MCF 10A (cell line): ENCODE data around the gene KIAA1328. TPM values are rescaled to one million over a fixed set of nuclear protein-coding genes. Genes with fewer than 3 reads are reported as not detected.

ENCODE experiments used
- BruUV-seq: library from RNA; stranded (reverse); fragments of 400-500 nt; replicated peaks from 2 replicates; lab custom pipeline; 2021; lab: Mats Ljungman, UMichigan
- CTCF ChIA-PET: fragments of 300-600 bp; sonication (Branson Sonifier 250); formaldehyde crosslinking; extraction: SDS; loops from one replicate; lab custom pipeline; 2021; ENCODE audit warnings: antibody characterized with exemption, inconsistent platforms; lab: Yijun Ruan, JAX
- POLR2A ChIA-PET: fragments of 300-600, 350-650 bp; sonication (Branson Sonifier 250); formaldehyde crosslinking; extraction: SDS; loops from one replicate; lab custom pipeline; 2020; ENCODE audit warnings: antibody characterized with exemption, inconsistent platforms; lab: Yijun Ruan, JAX
- DNase-seq: peaks from one replicate; pipeline ENCODE4 v3.0.0-alpha.2; 2018; ENCODE audit not compliant: unreplicated experiment
- H3K27ac Mint-ChIP-seq: one replicate; pipeline ENCODE4 v1.8.0; 2022; ENCODE audit warnings: mild to moderate bottlenecking, low read depth, mixed read lengths; ENCODE audit not compliant: unreplicated experiment
- H3K27me3 Mint-ChIP-seq: one replicate; pipeline ENCODE4 v1.8.0; 2022; ENCODE audit warnings: mixed read lengths; ENCODE audit not compliant: insufficient read depth, unreplicated experiment
- H3K36me3 Mint-ChIP-seq: one replicate; pipeline ENCODE4 v1.8.0; 2022; ENCODE audit warnings: mild to moderate bottlenecking, moderate library complexity, mixed read lengths; ENCODE audit not compliant: insufficient read depth, unreplicated experiment
- H3K4me1 Mint-ChIP-seq: one replicate; pipeline ENCODE4 v1.8.0; 2022; ENCODE audit warnings: mixed read lengths; ENCODE audit not compliant: insufficient read depth, unreplicated experiment
- H3K4me3 Mint-ChIP-seq: one replicate; pipeline ENCODE4 v1.8.0; 2022; ENCODE audit warnings: mild to moderate bottlenecking, moderate library complexity, mixed read lengths; ENCODE audit not compliant: unreplicated experiment
- H3K9me3 Mint-ChIP-seq: one replicate; pipeline ENCODE4 v1.8.0; 2022; ENCODE audit warnings: mixed read lengths; ENCODE audit not compliant: unreplicated experiment
- intact Hi-C: fragments of 100-400 bp; cut with micrococcal nuclease; formaldehyde crosslinking; loops from 2 replicates; pipeline ENCODE4 v1.14.1; 2022
- total RNA-seq: library from RNA; stranded (reverse); gene quantifications from 2 replicates; pipeline ENCODE4 v1.2.3, GENCODE V29; 2022
- TF ChIP-seq, protein P1 (sequence below): fragments of 200-600 bp; IDR thresholded peaks from one replicate; pipeline ENCODE4 v1.8.0; 2022; ENCODE audit warnings: antibody characterized with exemption, mild to moderate bottlenecking; ENCODE audit not compliant: unreplicated experiment

KIAA1328 gene
- total RNA-seq, 1 experiment from 2014 or later, result 4.1 TPM

- Mint-ChIP-seq H3K36me3 (no peaks in the 10 kb centered on the region), H3K4me3 (no peak overlapping the region), H3K27me3 (no peaks in the 10 kb centered on the region), H3K4me1 (no peaks in the 10 kb centered on the region), H3K9me3 (no peaks in the 10 kb centered on the region), H3K27ac (no peak overlapping the region)
- POLR2A ChIA-PET, result no interaction called here
- no TSS peak for BruUV-seq
- DNase-seq, result peak; percentile 57
- intact Hi-C loops, result no loop called here
- TF ChIP-seq, protein P1, sequence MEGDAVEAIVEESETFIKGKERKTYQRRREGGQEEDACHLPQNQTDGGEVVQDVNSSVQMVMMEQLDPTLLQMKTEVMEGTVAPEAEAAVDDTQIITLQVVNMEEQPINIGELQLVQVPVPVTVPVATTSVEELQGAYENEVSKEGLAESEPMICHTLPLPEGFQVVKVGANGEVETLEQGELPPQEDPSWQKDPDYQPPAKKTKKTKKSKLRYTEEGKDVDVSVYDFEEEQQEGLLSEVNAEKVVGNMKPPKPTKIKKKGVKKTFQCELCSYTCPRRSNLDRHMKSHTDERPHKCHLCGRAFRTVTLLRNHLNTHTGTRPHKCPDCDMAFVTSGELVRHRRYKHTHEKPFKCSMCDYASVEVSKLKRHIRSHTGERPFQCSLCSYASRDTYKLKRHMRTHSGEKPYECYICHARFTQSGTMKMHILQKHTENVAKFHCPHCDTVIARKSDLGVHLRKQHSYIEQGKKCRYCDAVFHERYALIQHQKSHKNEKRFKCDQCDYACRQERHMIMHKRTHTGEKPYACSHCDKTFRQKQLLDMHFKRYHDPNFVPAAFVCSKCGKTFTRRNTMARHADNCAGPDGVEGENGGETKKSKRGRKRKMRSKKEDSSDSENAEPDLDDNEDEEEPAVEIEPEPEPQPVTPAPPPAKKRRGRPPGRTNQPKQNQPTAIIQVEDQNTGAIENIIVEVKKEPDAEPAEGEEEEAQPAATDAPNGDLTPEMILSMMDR, result no peak
- CTCF ChIA-PET, result no interaction called here
Observed at GRCh38 chr18:37270038-37270665, 441.2 kb downstream of the KIAA1328 start.

DNA sequence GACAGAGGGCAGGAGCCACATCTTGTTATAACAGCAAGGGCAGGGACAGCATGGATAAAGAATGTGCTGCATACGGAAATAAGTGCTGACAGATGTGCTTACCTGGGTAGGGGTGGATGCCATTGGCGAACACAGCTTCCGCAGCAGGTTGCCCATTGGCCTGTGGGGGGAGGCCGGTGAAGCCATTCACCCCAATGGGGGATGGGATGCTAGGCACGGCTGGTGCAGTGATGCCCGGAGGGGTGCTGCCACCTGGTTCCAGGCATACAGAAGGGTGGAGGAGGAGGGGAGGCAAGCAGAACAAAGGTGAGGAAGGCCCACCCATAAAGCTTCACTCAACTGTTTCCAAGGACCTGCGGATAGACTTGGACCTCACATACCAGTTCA, 441.7 kb downstream of the KIAA1328 start:
- CTCF ChIA-PET, result no interaction called here
- no peak overlapping the region for H3K4me3 Mint-ChIP-seq
- BruUV-seq, result no TSS peak
- H3K9me3 Mint-ChIP-seq, result no peaks in the 10 kb centered on the region
- intact Hi-C loops, result no loop called here
- DNase-seq, result no peak
- no peaks in the 10 kb centered on the region for H3K36me3 Mint-ChIP-seq
- no peak overlapping the region for H3K27ac Mint-ChIP-seq
- no peaks in the 10 kb centered on the region for H3K27me3 Mint-ChIP-seq
- POLR2A ChIA-PET, result no interaction called here
- no peaks in the 10 kb centered on the region for H3K4me1 Mint-ChIP-seq
- TF ChIP-seq, protein P1, result no peak

- no peak for DNase-seq
- ChIA-PET POLR2A (no interaction called here), CTCF (no interaction called here)
- Mint-ChIP-seq H3K36me3 (no peaks in the 10 kb centered on the region), H3K4me1 (no peaks in the 10 kb centered on the region), H3K4me3 (no peak overlapping the region), H3K27me3 (no peaks in the 10 kb centered on the region), H3K9me3 (no peaks in the 10 kb centered on the region), H3K27ac (no peak overlapping the region)
- TF ChIP-seq, protein P1, result no peak
- BruUV-seq, result no TSS peak
- intact Hi-C loops, result no loop called here
Observed at GRCh38 chr18:37272226-37272625, 443.3 kb downstream of the KIAA1328 start.

GRCh38 chr18:37272841-37273240, 443.9 kb downstream of the KIAA1328 start:
- intact Hi-C loops, result no loop called here
- H3K4me1 Mint-ChIP-seq, result no peaks in the 10 kb centered on the region
- H3K36me3 Mint-ChIP-seq, result no peaks in the 10 kb centered on the region
- TF ChIP-seq, protein P1, result no peak
- no peak for DNase-seq
- H3K4me3 Mint-ChIP-seq, result no peak overlapping the region
- BruUV-seq, result no TSS peak
- CTCF ChIA-PET, result interaction anchor here (0.6 kb wide), 1 partner anchor 150 kb away, joined by 4 read pairs; no protein-coding TSS in a partner anchor
- no peak overlapping the region for H3K27ac Mint-ChIP-seq
- POLR2A ChIA-PET, result no interaction called here
- H3K27me3 Mint-ChIP-seq, result peaks cover 3% of the 10 kb centered on the region
- H3K9me3 Mint-ChIP-seq, result no peaks in the 10 kb centered on the region
